Measurements from ENCODE around the gene AKAP9.

Gene AKAP9

DNA sequence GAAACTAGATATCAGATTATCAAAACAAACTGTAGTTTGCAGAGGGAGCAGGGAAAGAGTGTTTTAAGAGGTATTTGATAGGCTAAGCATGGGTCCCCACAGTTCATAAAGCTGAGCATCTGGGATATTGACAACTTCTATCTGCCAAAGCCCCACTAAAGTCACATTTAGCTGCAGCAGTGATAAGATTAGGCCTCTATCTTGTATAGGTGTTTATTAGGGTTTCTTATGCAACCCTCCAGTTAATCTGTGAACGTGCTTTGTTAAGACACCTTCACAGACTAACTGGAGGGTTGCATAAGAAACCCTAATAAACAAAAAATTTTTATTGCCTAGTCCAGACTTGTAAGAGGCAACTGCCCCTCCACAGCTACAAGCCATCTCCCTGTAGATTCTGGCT, 115.6 kb downstream of the AKAP9 start:
- DNase-seq = no peak
- H3K4me3 ChIP-seq (ENCODE audit: low read depth, low read length) = no peak overlapping the region
- in situ Hi-C loops (cut with HindIII; ENCODE audit: low pct_ligation_motif_present, low sequenced_read_pairs) = no loop called here
- peaks cover 2% of the 10 kb centered on the region for H3K36me3 ChIP-seq (replicated peaks)
- no peak overlapping the region for H3K27ac ChIP-seq
- TF ChIP-seq, protein P1, sequence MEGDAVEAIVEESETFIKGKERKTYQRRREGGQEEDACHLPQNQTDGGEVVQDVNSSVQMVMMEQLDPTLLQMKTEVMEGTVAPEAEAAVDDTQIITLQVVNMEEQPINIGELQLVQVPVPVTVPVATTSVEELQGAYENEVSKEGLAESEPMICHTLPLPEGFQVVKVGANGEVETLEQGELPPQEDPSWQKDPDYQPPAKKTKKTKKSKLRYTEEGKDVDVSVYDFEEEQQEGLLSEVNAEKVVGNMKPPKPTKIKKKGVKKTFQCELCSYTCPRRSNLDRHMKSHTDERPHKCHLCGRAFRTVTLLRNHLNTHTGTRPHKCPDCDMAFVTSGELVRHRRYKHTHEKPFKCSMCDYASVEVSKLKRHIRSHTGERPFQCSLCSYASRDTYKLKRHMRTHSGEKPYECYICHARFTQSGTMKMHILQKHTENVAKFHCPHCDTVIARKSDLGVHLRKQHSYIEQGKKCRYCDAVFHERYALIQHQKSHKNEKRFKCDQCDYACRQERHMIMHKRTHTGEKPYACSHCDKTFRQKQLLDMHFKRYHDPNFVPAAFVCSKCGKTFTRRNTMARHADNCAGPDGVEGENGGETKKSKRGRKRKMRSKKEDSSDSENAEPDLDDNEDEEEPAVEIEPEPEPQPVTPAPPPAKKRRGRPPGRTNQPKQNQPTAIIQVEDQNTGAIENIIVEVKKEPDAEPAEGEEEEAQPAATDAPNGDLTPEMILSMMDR (IDR thresholded peaks at IDR 0.05; ENCODE audit: low read depth, low read length, missing control alignments) = no peak
- H3K27me3 ChIP-seq (replicated peaks) = no peaks in the 10 kb centered on the region

DNA sequence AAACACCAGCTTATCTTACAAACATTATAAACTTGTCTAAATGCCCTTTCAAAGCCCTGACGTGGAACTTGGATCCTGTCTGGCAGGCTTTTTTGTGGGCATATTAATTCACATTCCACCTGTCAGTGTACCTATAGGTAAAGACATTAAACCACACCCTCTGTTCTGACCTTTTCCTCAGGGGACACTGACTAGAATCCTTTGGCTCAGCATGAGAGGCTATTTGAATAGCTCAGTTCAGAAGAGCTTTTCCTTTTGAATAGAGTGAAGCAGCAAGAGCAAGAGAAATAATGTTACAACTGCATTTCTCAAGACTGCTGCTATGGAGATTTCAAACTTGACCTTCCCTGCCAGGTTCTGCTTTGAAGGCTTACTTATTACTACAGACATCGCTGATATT, 116.7 kb downstream of the AKAP9 start:
- in situ Hi-C loops (cut with HindIII; ENCODE audit: low pct_ligation_motif_present, low sequenced_read_pairs) = no loop called here
- DNase-seq = no peak
- Histone ChIP-seq H3K4me3 (ENCODE audit: low read depth, low read length) (no peak overlapping the region), H3K27ac (no peak overlapping the region), H3K36me3 (replicated peaks) (peaks cover 2% of the 10 kb centered on the region), H3K27me3 (replicated peaks) (no peaks in the 10 kb centered on the region)
- TF ChIP-seq, protein P1 (IDR thresholded peaks at IDR 0.05; ENCODE audit: low read depth, low read length, missing control alignments) = no peak

DNA sequence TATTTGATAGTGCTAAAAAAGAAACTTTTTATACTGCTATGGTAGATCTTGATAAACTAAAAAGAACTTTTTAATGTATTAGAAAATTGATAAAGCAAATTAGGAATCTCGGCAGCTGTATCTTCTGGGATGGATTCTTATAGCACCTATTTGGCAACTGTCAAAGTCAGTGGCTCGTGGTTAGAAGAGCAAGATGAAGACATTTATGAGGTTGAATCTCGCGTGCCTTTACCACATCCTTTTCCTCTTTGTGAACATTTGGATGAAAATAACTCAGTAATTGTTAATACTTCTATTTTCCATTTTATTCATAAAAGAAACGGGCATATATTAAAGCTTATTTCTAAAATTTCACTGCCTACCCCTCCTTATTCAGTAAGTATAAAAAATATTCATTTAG, 117.4 kb downstream of the AKAP9 start:
- DNase-seq = no peak

DNA sequence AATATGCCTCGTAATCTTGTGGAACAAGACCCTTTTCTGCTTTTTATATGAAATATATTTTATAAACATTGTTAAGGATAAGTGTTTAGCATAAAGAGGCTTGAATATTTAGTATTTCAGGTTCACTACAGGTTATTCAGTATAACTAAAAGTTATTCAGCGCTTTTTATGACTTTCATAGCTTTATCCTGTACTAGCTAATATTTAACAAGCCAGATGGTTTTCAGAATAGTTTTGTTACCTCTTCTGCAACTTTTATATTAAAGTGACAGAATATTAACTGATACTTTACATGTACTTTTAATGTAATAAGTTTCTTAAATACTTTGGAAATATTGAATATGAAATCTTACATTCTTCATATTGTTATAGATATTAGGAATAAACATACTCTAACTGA, 118.2 kb downstream of the AKAP9 start:
- no peak overlapping the region for H3K27ac ChIP-seq
- no peaks in the 10 kb centered on the region for H3K36me3 ChIP-seq (replicated peaks)
- in situ Hi-C loops (cut with HindIII; ENCODE audit: low pct_ligation_motif_present, low sequenced_read_pairs) = no loop called here
- H3K4me3 ChIP-seq (ENCODE audit: low read depth, low read length) = no peak overlapping the region
- no peaks in the 10 kb centered on the region for H3K27me3 ChIP-seq (replicated peaks)
- TF ChIP-seq, protein P1 (IDR thresholded peaks at IDR 0.05; ENCODE audit: low read depth, low read length, missing control alignments) = no peak
- no peak for DNase-seq

More for the DNA sequence above, 117.4 kb downstream of the AKAP9 start:
- no peak overlapping the region for H3K4me3 ChIP-seq (ENCODE audit: low read depth, low read length)
- in situ Hi-C loops (cut with HindIII; ENCODE audit: low pct_ligation_motif_present, low sequenced_read_pairs) = no loop called here
- no peak overlapping the region for H3K27ac ChIP-seq
- H3K27me3 ChIP-seq (replicated peaks) = no peaks in the 10 kb centered on the region
- peaks cover 2% of the 10 kb centered on the region for H3K36me3 ChIP-seq (replicated peaks)
- TF ChIP-seq, protein P1 (IDR thresholded peaks at IDR 0.05; ENCODE audit: low read depth, low read length, missing control alignments) = no peak

DNA sequence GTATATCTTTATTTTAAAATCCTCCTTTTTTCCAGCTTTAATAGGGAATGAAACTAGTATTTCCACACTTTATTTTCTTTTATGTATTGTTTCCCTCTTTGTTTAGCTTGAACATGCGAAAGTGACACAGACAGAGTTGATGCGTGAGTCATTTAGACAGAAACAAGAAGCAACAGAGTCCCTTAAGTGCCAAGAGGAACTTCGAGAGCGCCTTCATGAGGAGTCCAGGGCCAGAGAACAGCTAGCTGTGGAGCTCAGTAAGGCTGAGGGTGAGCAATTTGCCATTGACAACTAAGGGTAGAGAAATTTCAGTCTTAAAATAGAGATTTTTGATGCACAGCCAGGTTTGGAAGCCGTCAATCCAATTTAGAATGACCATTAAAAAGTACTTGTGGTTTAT, 120.5 kb downstream of the AKAP9 start:
- Histone ChIP-seq H3K4me3 (ENCODE audit: low read depth, low read length) (no peak overlapping the region), H3K27me3 (replicated peaks) (no peaks in the 10 kb centered on the region), H3K27ac (no peak overlapping the region), H3K36me3 (replicated peaks) (no peaks in the 10 kb centered on the region)
- no peak for DNase-seq
- in situ Hi-C loops (cut with HindIII; ENCODE audit: low pct_ligation_motif_present, low sequenced_read_pairs) = no loop called here
- TF ChIP-seq, protein P1 (IDR thresholded peaks at IDR 0.05; ENCODE audit: low read depth, low read length, missing control alignments) = no peak

DNA sequence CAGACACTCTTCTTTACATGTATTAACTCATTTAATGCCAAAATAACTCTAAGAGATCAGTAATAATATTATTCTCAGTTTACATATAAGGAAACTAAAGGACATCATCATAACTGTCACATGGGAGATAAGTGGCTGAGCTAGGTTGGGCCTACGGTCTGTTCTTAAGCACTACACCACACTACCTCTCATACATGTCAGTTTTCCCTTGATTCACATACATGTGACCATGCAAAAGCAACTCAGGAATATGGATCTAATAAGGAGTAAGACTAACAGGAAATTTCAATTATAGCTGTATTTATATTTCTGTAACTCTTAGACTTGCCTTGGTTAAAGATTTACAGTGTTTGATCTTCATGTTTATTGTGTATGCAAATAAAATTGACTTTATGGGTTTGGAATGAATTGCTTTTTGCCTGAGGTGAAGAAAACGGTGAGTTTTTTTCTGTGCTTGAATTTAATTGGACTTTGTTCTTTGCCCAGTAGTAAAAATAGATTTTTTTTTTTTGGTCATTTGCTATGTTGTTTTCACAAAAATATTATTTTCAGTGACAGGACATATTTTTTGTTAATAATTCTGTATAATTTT, 123.9 kb downstream of the AKAP9 start:
- Histone ChIP-seq H3K27ac (no peak overlapping the region), H3K27me3 (replicated peaks) (no peaks in the 10 kb centered on the region), H3K4me3 (ENCODE audit: low read depth, low read length) (no peak overlapping the region), H3K36me3 (replicated peaks) (peaks cover 4% of the 10 kb centered on the region)
- in situ Hi-C loops (cut with HindIII; ENCODE audit: low pct_ligation_motif_present, low sequenced_read_pairs) = no loop called here
- TF ChIP-seq, protein P1 (IDR thresholded peaks at IDR 0.05; ENCODE audit: low read depth, low read length, missing control alignments) = no peak
- DNase-seq = no peak
